Amniotic epithelial cell (primary cell): ENCODE measurements around the gene EDEM3.
A peak's percentile ranks its signal among the peaks of the same experiment; 100 is the strongest.
"Not testable (repeated sequence)": the region's sequence is repeated elsewhere in the genome, so short reads cannot be mapped to it uniquely, and the experiment has no call there.

Source experiments
- DNase-seq: peaks from one replicate; pipeline ENCODE4 v3.0.0-alpha.2; 2010; ENCODE audit warnings: low read depth

EDEM3 gene

GRCh38 chr1:184734980-184735379 lies 19.7 kb downstream of the EDEM3 start:
- no peak for DNase-seq

- DNase-seq = no peak
These were observed 29.8 kb downstream of the EDEM3 start for GRCh38 chr1:184724843-184725242.

- DNase-seq = peak; percentile 75
These were observed 38.5 kb downstream of the EDEM3 start for GRCh38 chr1:184716158-184716557.

- no peak for DNase-seq
These were observed 45.2 kb downstream of the EDEM3 start for GRCh38 chr1:184709418-184709817.

- DNase-seq = no peak
These were observed 46.5 kb downstream of the EDEM3 start for GRCh38 chr1:184708084-184708676.

GRCh38 chr1:184705271-184705670 lies 49.4 kb downstream of the EDEM3 start:
- no peak for DNase-seq

- no peak for DNase-seq
These were observed 52.8 kb downstream of the EDEM3 start for GRCh38 chr1:184701816-184702215.

GRCh38 chr1:184698969-184699368 lies 55.7 kb downstream of the EDEM3 start:
- no peak for DNase-seq

GRCh38 chr1:184698016-184698415 lies 56.6 kb downstream of the EDEM3 start:
- DNase-seq = peak; percentile 22

GRCh38 chr1:184696403-184696802 lies 58.3 kb downstream of the EDEM3 start:
- no peak for DNase-seq

GRCh38 chr1:184695023-184695422 lies 59.6 kb downstream of the EDEM3 start:
- DNase-seq = no peak

GRCh38 chr1:184693011-184693410 lies 61.6 kb downstream of the EDEM3 start:
- peak; percentile 87 for DNase-seq

GRCh38 chr1:184691719-184692324 lies 62.8 kb downstream of the EDEM3 start:
- DNase-seq = peak; percentile 57

GRCh38 chr1:184686540-184686939 lies 68.1 kb downstream of the EDEM3 start:
- DNase-seq = peak; percentile 21

GRCh38 chr1:184685116-184685515 lies 69.5 kb downstream of the EDEM3 start:
- no peak for DNase-seq

- no peak for DNase-seq
These were observed 70.2 kb downstream of the EDEM3 start for GRCh38 chr1:184684285-184685074.

GRCh38 chr1:184682956-184683355 lies 71.7 kb downstream of the EDEM3 start:
- DNase-seq = no peak

GRCh38 chr1:184680611-184681225 lies 73.9 kb downstream of the EDEM3 start:
- not testable (repeated sequence) for DNase-seq

- DNase-seq = not testable (repeated sequence)
These were observed 75.2 kb downstream of the EDEM3 start for GRCh38 chr1:184679472-184679871.

- no peak for DNase-seq
These were observed 77.3 kb downstream of the EDEM3 start for GRCh38 chr1:184677344-184677743.

- DNase-seq = no peak
These were observed 81.4 kb downstream of the EDEM3 start for GRCh38 chr1:184673305-184673704.

- no peak for DNase-seq
These were observed 82.5 kb downstream of the EDEM3 start for GRCh38 chr1:184672013-184672726.
